ENCODE data around the gene ULK1.

DNA sequence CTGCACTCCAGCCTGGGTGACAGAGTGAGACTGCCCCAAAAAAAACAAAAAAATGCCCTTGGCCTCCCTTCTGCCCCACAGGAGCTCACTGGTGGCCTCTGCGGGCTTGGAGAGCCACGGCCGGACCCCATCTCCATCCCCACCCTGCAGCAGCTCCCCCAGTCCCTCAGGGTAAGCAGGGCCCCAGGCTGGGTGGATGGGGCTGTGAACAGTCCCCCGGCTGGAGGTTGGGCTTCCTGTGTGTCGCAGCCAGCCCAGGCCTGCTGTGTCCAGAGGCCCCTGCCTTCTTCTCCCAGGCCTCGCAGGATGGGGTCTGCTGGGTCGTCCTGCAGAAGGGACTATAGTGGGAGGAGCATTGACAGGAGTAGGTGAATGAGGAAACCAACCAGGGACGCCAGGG is 19.2 kb downstream of the ULK1 start:
- TF ChIP-seq POU2F2 (IDR thresholded peaks at IDR 0.05; ENCODE audit: low read depth, low read length) (no peak), POLR2A (IDR thresholded peaks at IDR 0.05; ENCODE audit: low read depth, low read length) (no peak), POLR2AphosphoS5 (IDR thresholded peaks at IDR 0.05; ENCODE audit: low read depth, low read length) (no peak), TAF1 (IDR thresholded peaks at IDR 0.05; ENCODE audit: low read depth, low read length) (no peak), PAX5 (IDR thresholded peaks at IDR 0.05; ENCODE audit: insufficient read depth, low read length, severe bottlenecking) (no peak), SPI1 (IDR thresholded peaks at IDR 0.05; ENCODE audit: low read depth, low read length) (no peak)
